ENCODE measurements around the gene GBA3.

Gene GBA3

DNA sequence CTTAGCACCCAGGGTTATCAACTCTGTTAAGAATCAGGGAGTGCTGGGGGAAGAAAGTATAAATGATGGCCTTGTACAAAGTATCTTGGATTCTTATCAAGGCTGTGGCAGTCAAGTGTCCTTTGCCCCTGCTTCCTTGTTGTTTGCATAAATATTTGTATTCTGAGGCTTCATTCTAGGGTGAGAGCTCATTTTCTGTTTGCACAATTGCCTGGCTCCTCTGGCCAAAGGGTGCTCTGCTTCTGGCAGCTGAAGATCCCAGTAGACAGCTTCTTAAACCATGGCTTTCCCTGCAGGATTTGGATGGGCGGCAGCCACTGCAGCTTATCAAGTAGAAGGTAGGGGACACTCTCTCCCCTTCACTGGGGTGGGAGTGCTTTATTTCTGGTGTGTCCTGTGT lies at the start of gene GBA3:
Gene GBA3 (plus strand): TSS at position 202 of the 400 bp plus-strand sequence.
- no peak for DNase-seq

DNA sequence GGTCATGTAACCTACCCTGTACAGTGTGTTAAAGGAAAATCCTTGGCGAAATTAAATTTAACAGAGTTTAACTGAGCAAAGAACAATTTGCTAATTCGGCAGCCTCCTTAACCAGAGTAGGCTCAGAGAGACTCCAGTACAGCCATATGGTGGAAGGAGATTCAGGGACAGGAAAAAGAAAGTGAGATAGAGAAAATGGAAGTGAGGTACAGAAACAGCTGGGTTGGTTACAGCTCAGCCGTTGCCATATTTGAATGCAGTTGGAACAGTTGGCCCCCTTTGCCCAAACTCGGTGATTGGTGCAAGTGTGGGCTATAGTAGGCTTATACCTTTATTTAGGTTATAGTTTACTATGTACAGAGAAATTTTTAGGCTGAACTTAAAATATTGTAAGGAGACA lies 48.8 kb upstream of the GBA3 start:
- DNase-seq, result no peak

DNA sequence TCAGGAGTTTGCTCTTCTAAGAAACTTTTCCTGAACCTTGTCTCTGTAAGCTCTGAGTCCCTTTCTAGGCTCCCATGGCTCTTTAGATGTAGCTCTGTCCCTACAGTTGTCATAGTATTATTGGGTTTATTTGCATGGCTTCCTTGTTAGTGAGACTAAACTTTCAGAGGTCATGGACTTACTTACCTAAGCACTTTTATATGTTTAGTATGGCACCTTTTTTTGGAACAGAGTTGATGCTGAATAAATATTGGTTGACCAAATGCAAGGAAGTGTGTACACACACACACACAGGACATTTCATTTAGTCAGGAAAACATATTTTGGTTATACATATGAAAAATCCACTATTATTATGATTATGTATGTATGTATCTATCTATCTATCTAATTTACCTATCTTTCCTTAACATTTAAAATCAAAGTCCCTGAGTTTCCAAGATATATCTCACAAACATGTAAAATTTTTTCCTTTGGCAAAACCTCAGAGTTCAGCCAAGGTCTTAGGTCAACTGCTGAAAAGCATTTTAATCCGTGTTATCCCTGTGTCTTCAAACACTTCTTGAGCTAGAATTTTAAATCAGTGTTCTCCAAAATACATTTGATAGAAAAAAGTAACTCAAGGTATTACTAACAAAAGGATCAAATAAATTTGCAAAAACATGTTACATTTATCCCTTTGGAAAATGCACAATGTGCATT lies 47.1 kb upstream of the GBA3 start:
- DNase-seq, result no peak

DNA sequence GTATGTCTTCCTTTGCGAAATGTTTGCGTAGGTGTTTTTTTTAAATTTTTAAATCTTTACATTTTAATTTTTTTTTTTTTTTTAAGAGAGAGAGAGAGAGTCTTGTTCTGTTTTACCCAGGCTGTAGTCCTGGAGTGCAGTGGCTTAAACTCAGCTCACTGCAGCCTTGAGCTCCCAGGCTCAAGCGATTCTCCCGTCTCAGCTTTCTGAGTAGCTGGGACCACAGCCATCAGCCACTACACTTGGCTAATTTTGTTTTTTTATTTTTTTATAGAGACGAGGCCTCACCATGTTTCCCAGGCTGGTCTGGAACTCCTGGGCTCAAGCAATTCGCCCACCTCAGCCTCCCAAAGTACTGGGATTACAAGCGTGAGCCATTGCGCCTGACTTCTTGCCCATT lies 43.7 kb upstream of the GBA3 start:
- DNase-seq, result no peak

DNA sequence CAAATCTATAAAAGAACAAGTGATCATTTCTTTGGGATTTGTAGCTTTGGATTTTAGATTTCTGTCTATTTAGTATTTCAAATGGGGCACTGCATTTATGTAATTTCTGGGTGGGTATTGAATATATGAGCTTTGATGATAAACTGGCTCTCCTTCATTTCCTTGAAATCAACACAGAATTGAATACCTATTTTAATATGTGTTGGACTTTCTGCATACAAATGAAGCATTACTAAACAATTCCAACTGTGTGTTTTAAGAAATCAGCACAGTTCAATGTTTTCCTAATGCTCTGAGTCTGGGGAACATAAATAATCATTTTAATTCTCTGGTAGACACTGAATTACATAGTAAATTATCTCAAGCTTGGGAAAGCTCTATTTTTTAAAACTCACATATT lies 42.0 kb upstream of the GBA3 start:
- DNase-seq, result no peak

DNA sequence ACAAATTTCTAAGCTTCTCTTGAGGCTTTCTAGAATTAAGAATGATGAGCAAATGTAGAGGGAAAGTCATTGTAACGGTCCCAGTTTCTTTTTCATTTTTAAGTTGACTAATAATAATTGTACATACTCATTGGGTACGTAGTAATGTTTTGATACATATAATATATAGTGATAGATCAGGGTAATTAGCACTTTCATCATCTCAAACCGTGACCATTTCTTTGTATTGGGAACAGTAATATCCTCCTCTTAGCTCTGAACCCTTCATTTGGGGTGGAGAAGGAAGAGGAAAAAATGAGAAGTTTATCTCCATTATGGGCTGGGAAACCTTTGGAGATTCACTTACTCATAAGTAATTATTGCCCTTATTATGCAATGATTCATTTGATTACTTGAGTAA lies 39.0 kb upstream of the GBA3 start:
- no peak for DNase-seq

DNA sequence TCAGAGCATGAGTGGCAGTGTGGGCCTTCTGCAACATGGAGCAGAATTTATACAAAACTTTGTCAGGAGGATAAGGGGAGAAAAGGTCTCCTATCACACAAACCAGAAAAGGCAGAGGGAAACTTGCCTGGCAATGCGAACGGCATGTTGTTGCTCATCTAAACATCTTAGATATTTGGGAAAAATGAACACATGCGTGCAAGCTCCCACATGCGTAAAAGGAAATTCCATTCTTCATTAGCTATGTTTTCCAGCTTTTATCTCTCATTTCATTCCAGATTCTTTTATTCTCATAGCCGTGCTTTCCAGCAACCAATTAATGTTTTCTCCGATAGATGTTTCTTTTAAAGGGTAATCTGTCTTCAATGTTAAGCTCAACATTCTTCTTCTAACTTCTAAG lies 31.3 kb upstream of the GBA3 start:
- DNase-seq, result no peak

DNA sequence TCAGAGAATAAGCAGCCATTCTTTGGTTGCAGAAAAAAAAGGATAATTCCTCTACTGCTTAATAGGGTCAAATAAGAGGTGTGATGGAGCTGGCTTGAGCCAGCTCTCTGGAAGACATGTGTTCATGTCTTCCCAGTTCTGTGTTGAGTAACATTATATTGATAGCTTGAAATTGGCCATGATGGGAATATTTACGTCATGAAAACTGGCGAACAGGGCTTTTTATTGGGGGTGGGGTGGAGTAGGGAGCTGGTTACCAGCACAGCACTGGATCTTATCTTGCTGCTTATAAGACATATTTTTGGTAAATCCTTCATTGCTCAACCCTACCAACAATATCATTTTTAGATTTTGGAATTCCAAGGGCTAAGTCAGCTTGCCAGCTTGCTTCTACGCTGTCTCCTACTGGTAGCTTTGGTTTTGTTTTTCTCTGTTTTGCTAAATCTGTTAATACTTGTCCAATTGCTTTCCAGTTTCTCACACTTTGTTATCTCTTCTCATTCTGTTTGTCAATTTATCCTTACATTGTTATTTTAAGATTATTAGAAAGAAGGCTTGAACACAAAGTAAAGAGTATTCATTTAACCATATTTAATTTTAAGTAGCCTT lies 25.3 kb upstream of the GBA3 start:
- no peak for DNase-seq

DNA sequence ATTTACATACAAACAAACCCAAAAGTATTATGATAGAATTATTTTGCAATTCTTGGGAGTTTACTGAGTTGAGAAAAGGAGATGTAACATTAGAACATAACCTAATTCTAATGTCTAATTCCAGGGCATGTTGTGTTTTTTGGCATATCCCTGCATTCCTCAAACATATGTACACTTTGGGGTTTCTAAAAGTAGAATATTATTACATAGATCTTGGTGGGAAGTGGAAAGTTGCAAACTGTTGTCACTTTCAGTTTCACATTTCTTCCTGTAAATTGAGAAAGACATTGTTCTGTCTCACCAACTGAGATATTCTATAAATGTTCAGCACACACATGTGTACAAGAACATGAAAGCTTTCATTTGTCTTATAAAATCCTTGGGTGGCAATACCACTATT lies 24.4 kb upstream of the GBA3 start:
- DNase-seq, result no peak

DNA sequence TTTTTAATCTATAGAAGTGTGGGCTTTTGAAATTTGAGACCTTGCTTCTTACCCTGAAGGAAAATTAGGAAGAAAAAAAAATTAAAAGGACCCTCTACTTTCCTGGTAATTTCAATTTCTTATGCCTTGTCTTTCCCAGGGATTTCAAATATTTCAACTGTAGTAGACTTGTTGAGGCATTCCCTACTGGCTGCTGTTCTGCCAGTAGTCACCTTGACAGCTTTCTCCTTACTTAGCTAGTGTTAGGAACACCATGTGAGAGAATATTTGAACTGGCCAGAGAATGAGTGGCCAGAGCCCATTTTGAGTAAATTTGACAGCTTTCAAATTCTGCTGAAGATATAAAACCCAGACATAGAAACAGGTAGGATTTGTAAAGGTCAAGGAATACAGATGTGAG lies 24.0 kb upstream of the GBA3 start:
- DNase-seq, result no peak

DNA sequence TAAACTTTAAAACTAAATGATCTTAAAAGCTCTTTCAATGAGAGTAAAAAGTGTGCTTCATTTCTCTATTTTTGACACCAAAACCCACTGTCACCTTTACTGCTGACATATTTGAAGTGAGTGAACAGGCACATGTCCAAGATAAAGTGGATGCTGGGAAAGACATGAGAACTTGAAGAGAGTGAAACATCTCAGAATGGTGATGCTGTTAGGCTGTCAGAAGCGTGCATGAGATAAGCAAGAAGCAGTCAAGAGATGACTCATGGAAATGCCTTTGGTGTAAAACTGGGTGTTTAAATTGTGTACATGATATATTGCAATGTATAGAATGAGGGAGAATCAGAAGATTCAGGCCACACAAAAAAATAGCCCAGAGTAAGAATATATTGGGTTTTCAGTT lies 21.8 kb upstream of the GBA3 start:
- no peak for DNase-seq

DNA sequence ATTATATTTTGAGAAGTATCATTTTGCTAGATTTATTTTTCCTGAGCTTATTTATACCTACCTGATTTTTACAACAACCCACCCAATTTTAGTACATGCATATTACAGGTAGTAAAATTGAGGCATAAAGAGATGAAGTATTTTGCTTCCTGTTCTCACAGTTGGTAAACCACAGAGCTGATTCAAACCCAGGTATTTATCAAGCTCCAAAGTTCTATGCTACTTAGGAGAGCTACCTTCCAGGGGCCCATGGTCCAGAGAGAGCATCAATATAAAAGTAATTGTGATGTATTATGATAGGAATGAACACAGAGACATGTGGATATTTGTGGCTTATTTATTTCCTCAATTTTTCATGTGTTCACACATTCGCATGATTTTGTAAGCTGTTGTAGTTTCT lies 20.2 kb upstream of the GBA3 start:
- no peak for DNase-seq

DNA sequence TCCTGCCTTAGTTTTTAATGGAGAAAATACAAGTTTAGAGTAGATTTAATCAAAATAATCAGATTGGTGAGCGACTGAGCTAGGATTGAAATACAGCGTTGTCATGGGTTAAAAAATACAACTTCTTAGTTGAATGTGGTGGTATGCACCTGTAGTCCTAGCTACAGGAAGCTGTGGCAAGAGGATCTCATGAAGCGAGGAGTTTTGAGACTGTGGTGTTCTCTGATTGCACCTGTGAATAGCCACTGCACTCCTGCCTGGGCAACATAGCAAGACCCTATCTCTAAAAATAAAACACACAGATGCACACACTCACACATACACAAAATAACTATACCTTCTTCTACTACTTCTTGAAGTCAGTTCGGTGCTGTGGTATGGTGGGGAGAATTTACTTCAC lies 19.8 kb upstream of the GBA3 start:
- no peak for DNase-seq

DNA sequence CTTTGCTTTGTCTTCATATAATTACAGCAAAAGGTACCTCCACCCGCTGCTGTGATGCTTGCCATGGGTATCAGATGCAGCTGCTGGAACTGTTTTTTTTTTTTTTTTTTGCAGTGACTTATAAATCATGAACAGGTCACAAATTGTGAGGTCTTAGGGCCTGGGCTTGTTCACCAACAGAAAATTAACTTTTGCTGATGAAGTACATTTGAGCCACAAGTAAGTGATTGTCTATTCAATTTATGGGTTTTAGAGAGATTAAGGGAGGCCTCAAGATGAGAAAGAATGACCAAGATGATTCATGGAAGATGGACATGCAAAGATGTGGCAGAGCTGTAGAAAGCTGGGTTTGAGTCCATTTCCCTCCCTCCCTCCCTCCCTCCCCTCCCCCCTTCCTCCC lies 18.0 kb upstream of the GBA3 start:
- no peak for DNase-seq

DNA sequence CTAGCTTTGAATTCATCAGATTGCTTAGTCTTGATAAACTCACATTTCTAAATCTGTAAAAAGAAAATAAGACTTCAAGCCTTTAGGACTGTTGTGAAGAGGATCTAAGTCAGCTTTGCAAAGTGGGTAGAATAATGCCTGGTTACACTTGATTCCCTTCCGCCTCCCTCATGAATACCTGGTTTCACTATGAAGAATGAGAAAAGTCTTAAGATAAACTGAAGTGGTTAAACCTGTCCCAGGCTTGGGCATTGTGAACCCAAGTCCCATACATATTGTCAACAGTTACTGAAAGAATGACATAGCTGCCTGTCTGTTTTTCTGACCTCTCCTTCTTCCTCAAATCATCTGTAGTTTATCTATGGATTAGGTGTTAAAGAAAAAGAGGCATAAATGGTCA lies 16.7 kb upstream of the GBA3 start:
- no peak for DNase-seq

DNA sequence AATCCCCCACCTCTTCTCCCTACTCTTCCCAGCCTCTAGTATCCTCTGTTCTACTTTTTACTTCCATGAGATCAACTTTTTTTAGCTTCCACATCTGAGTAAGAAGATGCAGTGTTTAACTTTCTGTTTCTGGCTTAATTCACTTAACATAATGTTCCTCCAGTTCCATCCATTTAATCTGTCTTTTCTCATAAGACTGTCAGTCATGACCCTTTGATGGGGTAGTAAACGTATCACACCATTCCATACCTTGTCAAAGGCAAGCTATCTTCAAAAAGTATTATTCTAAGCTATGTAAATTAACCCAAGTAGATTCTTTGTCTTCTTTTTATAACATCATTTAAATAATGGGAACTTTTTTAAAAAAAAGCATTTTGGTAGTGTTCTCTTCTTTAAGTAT lies 15.0 kb upstream of the GBA3 start:
- DNase-seq, result no peak

DNA sequence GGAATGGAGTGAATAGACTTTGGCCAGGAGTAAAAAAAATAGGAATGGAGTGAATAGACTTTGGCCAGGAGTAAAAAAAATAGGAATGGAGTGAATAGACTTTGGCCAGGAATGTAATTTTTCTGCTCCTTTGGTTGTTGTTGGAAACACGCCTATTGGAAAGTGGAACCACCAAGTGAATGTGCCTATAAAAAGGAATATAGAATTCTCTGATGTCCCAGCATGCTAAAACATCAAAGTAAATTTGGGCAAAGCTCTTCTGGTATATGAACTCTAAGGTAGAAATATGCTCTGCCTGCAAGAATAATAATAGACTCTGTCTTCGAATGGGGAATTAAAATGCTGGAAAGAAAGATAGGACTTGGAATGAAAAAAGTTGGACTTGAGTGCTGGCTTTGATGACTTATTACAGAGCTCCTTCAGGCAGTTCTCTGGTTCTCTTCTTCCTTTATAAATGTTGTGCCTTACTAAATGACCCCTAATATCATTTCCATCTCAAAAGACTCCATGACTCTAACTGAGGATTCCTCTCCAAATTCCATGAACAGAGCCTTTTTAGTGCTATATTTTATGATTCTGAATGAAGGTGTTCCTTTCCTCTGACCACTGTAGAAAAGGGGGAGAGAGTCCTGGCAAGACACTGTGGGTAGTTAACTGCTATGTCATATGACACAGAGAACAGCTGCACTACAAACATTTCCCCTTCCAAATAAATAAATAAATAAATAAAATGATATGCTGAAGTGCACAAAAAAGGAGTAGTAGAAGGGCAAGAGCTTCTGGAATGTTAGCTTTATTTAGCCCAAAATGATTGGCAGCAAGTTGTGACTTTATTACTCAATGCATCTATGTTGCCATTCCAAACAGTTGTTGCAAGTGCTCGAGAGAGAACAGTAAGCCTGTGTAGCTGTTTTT lies 13.5 kb upstream of the GBA3 start:
- no peak for DNase-seq

DNA sequence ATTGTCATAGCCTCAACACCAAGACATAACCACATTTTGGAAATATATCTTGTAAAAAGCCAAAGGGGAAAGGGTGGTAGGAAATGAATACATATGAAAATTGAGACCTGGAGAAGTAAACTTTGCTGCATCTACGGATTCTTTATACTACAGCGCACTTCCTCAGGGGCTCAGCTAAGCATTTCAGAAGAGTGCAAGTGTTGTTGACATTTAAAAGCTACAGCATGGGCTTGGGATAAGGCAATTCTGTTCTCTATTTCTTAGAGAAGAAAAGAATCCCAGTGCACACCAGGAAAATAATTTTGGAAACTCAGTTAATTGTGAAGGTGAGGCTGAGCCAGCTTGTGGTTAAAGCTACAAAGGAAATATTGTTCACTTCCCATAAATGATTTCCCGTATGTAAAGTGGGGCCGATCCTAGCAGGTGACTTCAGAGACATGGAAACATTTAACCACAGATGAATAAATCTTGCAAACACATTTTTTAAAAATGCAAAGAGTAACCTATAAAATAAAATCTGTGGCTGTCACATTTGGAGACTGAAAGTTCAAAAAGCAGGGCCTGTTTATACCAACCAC lies 12.6 kb upstream of the GBA3 start:
- DNase-seq, result no peak

DNA sequence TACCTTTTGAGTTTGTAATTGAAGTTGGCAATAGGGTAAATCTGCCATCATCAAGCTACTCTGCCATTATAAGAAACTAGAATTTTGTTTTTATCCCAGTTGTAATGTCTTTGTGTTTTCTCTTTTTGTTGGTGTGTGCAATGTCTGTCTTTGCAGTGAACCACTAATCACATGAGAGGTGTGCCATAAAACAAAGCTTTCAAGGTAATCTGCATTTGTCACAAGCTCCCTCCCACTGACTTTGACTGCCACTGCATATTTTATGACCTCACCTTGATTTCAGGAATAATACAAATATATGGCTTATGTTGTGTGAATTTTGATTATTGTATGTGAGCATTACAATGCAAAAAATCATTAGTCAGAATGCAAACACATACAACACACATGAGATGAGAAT lies 9.0 kb upstream of the GBA3 start:
- DNase-seq, result no peak

DNA sequence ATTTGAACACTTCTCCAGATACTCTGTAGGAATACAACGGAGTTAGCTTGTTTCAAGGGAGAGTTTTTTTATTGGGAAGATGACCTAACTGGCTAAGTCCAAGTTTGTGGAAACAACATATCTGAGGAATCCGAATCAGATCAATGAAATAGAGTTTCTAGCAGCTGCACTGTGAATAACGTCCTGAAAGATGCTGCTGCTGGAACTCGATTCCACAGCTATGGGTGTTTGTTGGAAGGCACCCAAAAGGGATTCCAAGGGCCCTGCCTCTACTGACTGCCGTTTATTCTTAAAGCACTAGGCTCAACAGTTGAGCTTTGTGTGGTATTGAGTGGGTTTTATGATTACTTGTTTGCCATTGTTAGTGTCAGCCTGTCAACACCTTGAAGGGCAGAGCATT lies 6.6 kb upstream of the GBA3 start:
- DNase-seq, result no peak

DNA sequence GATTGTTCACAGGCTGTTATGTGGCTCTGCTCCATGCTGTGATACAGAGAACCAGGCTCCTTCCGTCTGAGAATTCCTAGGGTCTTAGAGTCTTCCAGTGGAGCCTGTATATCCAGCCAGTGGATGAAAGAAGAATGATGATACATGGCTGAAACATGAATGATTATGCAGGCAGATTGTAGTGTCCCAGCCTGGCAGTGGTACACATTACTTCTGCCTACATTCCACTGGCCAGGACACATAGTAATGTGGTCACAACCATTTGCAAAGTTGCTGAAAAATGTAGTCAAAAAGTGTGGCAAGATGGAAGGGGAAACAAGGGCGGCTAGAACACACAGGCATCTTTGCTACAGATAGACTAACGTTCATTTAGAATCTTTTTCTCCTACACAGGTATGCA lies 4.5 kb upstream of the GBA3 start:
- DNase-seq, result no peak

DNA sequence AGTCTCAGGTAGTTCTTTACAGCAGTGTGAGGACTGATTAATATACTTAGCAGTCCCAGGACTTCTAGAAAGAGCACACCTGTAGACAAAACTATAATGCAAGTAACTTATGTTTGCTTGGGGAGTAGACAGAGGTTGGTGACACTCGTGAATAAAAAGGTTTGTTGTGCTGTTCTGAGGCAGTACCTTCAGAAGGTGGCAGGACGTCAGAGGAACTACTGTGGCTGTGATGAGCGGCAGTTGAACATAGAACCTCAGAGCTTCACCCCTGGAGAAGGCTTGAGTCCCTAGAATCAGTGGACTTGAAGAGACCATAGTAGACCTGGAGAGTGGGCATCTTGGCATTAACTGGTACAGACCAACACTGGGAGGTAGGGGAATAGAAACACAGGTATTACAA lies 3.3 kb upstream of the GBA3 start:
- DNase-seq, result no peak

DNA sequence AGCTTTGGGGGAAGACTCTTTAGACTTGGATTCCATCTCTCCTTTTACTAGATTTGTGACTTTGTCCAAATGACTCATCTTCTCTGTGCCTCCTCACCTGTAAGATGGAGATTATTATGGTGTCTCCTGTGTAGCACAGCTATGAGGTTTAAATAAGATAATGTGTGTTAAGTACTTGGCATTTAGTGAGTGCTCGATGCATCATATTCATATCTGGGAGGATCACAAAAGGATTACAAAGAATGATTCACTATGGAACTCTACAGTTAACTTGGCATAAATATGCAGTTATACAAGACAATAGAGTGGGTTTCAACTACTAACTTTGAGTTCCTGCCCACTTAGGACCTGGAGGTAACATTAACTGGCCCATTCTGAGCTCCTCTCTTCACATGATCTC lies 2.3 kb downstream of the GBA3 start:
- DNase-seq, result no peak

DNA sequence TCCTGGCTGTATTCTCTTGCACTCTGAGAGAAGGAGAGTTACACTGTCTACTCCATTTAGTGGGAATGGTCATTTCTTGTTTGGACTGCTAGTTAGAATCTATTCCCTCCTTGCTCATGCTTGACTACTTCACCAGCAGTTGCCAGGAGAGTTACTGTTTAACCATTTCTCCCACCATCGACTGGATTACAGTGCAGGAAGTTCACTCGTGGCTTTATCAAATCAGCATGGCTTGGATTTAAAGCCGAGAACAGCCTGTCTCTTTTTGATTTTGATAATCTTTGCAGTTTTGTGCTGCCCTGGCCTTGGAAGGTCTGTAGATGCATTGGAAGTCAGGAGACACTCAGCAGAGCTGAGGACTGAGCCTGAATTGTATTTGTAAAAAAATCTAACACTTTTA lies 3.2 kb downstream of the GBA3 start:
- DNase-seq, result no peak
